Stimulated activated naive CD4-positive, alpha-beta T cell treated with Interleukin-2 at 50 U/mL for 16 hours (primary cell): ENCODE data around the gene ZSWIM8.
"Not testable (repeated sequence)": the region's sequence is repeated elsewhere in the genome, so short reads cannot be mapped to it uniquely, and the experiment has no call there.

Source experiments
- DNase-seq: peaks from one replicate; lab custom pipeline; 2025; lab: John Stamatoyannopoulos, UW

The ZSWIM8 gene

GRCh38 chr10:73796035-73796434 is 10.6 kb downstream of the ZSWIM8 start:
- not testable (repeated sequence) for DNase-seq

DNA sequence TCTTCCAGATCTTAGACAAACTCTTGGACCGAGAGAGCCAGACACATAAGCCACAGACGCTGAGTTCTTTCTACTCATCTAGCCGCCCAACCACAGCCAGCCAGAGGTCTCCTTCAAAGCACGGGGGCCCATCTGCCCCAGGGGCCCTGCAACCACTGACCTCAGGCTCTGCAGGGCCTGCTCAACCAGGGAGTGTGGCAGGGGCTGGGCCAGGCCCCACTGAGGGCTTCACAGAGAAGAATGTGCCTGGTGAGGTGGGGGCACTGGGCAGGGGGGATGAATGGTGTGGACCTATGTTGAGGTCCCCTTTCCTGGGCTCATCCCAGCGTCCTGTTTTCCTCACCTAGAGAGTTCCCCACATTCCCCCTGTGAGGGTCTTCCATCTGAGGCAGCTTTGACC is 11.4 kb downstream of the ZSWIM8 start:
- DNase-seq: no peak

DNA sequence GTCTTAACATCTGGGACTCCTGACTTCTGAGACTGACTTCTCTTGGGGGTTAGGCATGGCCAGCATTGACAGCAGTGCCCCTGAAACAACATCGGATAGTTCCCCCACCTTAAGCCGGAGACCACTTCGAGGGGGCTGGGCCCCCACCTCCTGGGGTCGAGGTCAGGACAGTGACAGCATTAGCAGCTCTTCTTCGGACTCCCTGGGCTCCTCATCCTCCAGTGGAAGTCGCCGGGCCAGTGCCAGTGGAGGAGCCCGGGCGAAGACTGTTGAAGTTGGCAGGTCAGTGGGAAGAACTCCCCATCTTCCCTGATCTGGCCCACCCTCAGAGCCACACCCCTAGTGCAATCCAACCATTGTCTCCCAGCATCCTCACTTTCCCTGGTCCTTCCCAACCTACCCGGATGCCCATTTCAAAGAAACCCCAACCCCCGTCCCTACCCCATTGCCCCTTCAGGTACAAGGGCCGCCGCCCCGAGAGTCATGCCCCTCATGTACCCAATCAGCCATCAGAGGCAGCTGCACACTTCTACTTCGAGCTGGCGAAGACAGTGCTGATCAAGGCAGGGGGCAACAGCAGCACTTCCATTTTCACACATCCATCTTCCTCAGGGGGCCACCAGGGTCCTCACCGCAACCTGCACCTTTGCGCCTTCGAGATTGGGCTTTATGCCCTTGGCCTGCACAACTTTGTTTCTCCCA is 12.1 kb downstream of the ZSWIM8 start:
- DNase-seq: no peak

GRCh38 chr10:73798087-73798486 is 12.7 kb downstream of the ZSWIM8 start:
- no peak for DNase-seq

GRCh38 chr10:73798927-73799560 is 13.6 kb downstream of the ZSWIM8 start:
- DNase-seq: no peak

DNA sequence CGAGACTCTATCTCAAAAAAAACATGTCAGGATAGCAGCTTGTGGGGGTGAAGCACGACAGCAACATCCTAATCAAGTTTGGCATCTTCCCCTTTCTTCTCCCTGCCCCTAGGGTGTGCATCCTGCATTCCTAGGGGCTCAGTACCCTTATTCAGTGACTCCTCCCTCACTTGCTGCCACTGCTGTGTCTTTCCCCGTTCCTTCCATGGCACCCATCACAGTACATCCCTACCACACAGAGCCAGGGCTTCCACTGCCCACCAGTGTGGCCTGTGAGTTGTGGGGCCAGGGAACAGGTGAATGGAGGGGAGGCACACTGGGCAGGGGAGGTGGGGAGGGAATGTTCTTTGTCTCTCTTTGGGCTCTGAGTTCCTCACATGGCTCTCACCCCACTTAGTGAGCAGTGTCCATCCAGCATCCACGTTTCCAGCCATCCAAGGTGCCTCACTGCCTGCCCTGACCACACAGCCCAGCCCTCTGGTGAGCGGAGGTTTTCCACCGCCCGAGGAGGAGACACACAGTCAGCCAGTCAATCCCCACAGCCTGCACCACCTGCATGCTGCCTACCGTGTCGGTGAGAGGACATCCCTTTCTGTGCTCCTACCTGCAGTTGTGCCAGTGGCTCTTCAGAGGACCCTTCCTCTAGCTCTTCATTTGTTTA is 14.6 kb downstream of the ZSWIM8 start:
- no peak for DNase-seq

GRCh38 chr10:73800560-73801252 is 15.3 kb downstream of the ZSWIM8 start:
- DNase-seq: no peak

DNA sequence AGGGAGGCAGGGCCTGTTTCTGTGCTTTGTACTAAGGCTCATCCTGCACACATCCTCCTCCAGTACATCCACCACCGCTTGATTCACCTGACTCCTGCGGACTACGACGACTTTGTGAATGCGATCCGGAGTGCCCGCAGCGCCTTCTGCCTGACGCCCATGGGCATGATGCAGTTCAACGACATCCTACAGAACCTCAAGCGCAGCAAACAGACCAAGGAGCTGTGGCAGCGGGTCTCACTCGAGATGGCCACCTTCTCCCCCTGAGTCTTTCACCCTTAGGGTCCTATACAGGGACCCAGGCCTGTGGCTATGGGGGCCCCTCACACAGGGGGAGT is 15.8 kb downstream of the ZSWIM8 start:
- no peak for DNase-seq

DNA sequence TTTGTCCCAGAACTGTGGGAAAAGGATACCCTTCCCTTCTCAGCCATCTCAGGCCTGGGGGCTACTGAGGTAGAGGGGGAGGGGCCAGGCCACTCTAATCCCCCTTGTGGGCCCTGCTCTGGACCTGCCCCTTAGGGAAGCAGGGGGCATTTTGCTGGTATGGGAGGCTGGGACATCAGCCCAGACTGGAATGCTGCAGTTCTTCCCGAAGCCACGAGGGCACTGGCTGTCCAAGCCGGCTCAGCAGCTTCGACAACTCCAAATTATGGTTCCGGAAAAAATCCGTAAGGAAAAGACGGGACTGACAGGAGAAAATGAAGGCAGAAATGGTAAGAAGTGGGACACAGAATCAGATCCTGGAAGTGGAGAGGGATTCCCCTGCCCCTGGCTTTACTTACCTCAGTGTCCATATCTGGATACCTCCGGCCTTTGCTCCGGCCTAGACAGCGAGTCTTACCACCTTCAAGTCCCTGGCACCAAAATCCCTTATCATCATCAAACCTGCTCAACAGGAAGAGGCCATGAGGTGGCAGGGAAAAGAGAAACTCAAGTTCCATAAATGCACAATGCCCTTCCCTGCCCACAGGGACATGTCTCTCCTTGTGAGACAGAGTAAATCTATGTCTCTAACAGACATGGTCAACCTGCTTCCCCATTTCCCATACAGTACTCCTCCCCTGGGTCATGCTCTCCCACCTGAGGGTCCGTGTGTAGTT is 17.0 kb downstream of the ZSWIM8 start:
- no peak for DNase-seq

GRCh38 chr10:73803680-73804286 is 18.4 kb downstream of the ZSWIM8 start:
- DNase-seq: no peak

GRCh38 chr10:73806176-73806950 is 21.0 kb downstream of the ZSWIM8 start:
- DNase-seq: no peak

- DNase-seq: no peak
These were observed 22.1 kb downstream of the ZSWIM8 start for GRCh38 chr10:73807471-73807870.

GRCh38 chr10:73808021-73808815 is 22.8 kb downstream of the ZSWIM8 start:
- DNase-seq: no peak

DNA sequence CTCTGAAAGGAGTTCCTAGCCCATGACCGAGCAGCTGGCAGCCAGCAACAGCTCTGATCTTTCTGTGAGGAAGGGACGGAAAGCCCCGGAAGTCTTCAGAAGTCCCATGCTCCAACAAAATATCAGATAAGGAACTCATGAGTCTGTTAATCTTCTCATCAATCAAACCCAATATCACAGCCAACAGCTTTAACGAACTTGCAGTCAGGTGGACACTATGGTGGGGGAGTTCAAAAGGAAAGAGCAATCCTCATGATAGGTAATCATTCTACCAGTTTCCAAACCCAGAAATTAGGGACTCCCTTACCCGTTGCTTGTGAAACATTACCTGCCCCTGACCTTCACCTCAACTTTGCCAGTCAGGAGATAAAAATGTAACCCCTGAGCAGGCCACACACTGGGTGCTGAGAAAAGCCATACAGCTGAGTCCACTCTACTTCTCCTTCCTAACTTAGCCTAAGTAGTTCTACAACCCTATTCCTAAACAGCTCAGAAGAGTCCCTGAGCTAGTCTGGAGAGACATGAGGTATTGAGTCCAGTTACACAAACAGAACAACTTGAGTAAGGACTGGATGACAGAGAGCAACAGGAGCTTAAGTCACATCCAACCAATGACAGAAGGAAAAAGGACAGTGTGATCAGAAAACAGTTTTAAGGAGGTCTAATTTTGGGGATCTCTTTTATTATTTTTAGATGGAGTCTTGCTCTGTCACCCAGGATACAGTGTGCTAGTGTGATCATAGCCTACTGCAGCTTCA is 23.8 kb downstream of the ZSWIM8 start:
- no peak for DNase-seq

- no peak for DNase-seq
These were observed 24.9 kb downstream of the ZSWIM8 start for GRCh38 chr10:73810358-73810734.

GRCh38 chr10:73810735-73811465 is 25.5 kb downstream of the ZSWIM8 start:
- DNase-seq: peak; percentile 52

- DNase-seq: no peak
These were observed 27.3 kb downstream of the ZSWIM8 start for GRCh38 chr10:73812657-73813056.

DNA sequence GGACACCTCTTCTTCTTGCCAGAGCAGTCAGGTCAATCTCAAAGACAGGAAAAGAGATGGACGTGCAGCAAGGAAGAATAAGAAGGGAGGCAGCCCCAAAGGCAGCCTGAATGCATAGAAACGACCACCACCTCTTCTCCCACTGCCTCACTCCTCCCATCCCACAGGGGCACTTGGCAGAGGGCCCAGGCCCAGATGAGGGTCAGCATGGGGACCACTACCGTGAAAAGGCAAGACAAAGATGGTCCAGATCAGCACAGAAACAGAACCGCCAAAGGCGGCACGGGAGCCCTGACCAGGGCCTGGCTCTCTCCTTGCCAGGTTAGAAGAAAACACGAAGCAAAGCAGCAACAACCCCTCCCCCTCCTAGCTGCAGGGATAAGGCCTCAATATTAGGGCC is 27.9 kb downstream of the ZSWIM8 start:
- DNase-seq: no peak
